Occipital lobe (tissue), 2 donors: Measurements from ENCODE around the gene PIP5K1A. TPM values are rescaled to one million over a fixed set of nuclear protein-coding genes. Genes with fewer than 3 reads are reported as not detected.
A peak's percentile ranks its signal among the peaks of the same experiment; 100 is the strongest.
"Not testable (repeated sequence)": the region's sequence is repeated elsewhere in the genome, so short reads cannot be mapped to it uniquely, and the experiment has no call there.

ENCODE experiments used
- DNase-seq: peaks from one replicate; lab custom pipeline; 2025; lab: John Stamatoyannopoulos, UW
- total RNA-seq: library from RNA; depleted of rRNA; stranded (reverse); fragments of >200 nt; gene quantifications from one replicate; pipeline ENCODE4 v1.2.3, GENCODE V29; 2014

Gene PIP5K1A
- total RNA-seq, 1 donor from 2014 or later, result 56.3 TPM

- peak; percentile 30 for DNase-seq
These were observed 53.5 kb downstream of the PIP5K1A start for GRCh38 chr1:151251656-151252470.

- peak; percentile 92 for DNase-seq
These were observed 56.2 kb downstream of the PIP5K1A start, which contains the start of gene PSMD4 for GRCh38 chr1:151254217-151255213. Gene PSMD4 (plus strand): TSS chr1:151254734. CDS start chr1:151254783, 49 bp downstream.

- DNase-seq, result no peak
These were observed 57.0 kb downstream of the PIP5K1A start for GRCh38 chr1:151255381-151255780.

- no peak for DNase-seq
These were observed 61.0 kb downstream of the PIP5K1A start for GRCh38 chr1:151259351-151259750.

GRCh38 chr1:151265446-151266236 is 67.3 kb downstream of the PIP5K1A start:
- DNase-seq, result no peak

- no peak for DNase-seq
These were observed 68.0 kb downstream of the PIP5K1A start for GRCh38 chr1:151266315-151266714.

- DNase-seq, result no peak
These were observed 68.5 kb downstream of the PIP5K1A start for GRCh38 chr1:151266821-151267220.

GRCh38 chr1:151267760-151268159 is 69.4 kb downstream of the PIP5K1A start:
- DNase-seq, result no peak

GRCh38 chr1:151273924-151274466 is 75.6 kb downstream of the PIP5K1A start:
- DNase-seq, result no peak

- not testable (repeated sequence) for DNase-seq
These were observed 77.0 kb downstream of the PIP5K1A start for GRCh38 chr1:151275341-151275740.

- DNase-seq, result no peak
These were observed 78.9 kb downstream of the PIP5K1A start for GRCh38 chr1:151277249-151277648.

- peak; percentile 92 for DNase-seq
These were observed 83.0 kb downstream of the PIP5K1A start for GRCh38 chr1:151281225-151281968.

GRCh38 chr1:151281969-151282882 is 83.9 kb downstream of the PIP5K1A start, which contains the start of gene ZNF687:
Gene ZNF687 (plus strand): TSS chr1:151282299. CDS start chr1:151286292, 3,993 bp downstream.
- DNase-seq, result peak; percentile 100

GRCh38 chr1:151282883-151283725 is 84.8 kb downstream of the PIP5K1A start:
- no peak for DNase-seq

- DNase-seq, result no peak
These were observed 85.7 kb downstream of the PIP5K1A start for GRCh38 chr1:151284013-151284577.

- DNase-seq, result no peak
These were observed 88.4 kb downstream of the PIP5K1A start for GRCh38 chr1:151286619-151287340.

- no peak for DNase-seq
These were observed 89.0 kb downstream of the PIP5K1A start for GRCh38 chr1:151287341-151287699.
